ENCODE results near the gene WNT3A. TPM values are rescaled to one million over a fixed set of nuclear protein-coding genes. Genes with fewer than 3 reads are reported as not detected.
"Not testable (repeated sequence)": the region's sequence is repeated elsewhere in the genome, so short reads cannot be mapped to it uniquely, and the experiment has no call there.

WNT3A gene
- total RNA-seq, 1 donor from 2014 or later: not detected

DNA sequence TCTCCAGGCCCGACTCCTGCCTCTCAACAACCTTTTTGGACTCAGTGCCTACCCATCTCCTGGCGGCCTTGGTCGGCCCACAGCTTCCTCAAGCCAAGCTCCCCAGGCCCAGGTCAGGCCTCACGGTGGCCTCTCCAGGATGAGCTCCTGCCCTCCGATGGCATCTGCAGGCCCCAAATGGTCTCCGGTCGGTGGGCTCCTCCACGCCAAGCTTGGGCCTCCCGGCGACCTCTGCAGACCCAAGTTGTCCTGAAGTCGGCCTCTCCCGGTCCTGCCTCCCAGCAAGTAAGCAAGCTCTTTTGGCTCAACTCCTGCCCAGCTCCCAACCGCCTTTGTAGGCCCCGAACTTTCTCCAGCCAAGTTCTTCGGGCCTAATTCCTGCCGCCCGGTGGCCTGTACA, 35.6 kb upstream of the WNT3A start:
- intact Hi-C loops (cut with DNase I); H3K4me1 ChIP-seq; H3K36me3 ChIP-seq; H3K9me3 ChIP-seq; DNase-seq (ENCODE audit: extremely low spot score in 2 of 2); H3K27ac ChIP-seq; H3K4me3 ChIP-seq; H3K27me3 ChIP-seq: not testable (repeated sequence)

GRCh38 chr1:227971643-227972282, 35.0 kb upstream of the WNT3A start:
- H3K27me3 ChIP-seq; H3K4me1 ChIP-seq; H3K27ac ChIP-seq; H3K4me3 ChIP-seq; intact Hi-C loops (cut with DNase I); H3K9me3 ChIP-seq; DNase-seq (ENCODE audit: extremely low spot score in 2 of 2); H3K36me3 ChIP-seq: not testable (repeated sequence)

DNA sequence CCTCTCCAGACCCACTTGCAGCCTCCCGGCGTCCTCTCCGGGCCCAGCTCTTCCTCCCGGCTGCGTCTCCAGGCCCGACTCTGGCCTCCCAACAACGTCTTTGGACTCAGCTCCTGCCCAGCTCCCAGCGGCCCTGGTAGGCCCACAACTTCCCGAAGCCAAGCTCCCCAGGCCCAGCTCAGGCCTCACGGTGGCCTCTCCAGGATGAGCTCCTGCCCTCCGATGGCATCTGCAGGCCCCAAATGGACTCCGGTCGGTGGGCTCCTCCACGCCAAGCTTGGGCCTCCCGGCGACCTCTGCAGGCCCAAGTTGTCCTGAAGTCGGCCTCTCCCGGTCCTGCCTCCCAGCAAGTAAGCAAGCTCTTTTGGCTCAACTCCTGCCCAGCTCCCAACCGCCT, 34.5 kb upstream of the WNT3A start:
- H3K9me3 ChIP-seq; H3K27me3 ChIP-seq; H3K4me3 ChIP-seq; H3K27ac ChIP-seq; DNase-seq (ENCODE audit: extremely low spot score in 2 of 2); intact Hi-C loops (cut with DNase I); H3K4me1 ChIP-seq; H3K36me3 ChIP-seq: not testable (repeated sequence)

DNA sequence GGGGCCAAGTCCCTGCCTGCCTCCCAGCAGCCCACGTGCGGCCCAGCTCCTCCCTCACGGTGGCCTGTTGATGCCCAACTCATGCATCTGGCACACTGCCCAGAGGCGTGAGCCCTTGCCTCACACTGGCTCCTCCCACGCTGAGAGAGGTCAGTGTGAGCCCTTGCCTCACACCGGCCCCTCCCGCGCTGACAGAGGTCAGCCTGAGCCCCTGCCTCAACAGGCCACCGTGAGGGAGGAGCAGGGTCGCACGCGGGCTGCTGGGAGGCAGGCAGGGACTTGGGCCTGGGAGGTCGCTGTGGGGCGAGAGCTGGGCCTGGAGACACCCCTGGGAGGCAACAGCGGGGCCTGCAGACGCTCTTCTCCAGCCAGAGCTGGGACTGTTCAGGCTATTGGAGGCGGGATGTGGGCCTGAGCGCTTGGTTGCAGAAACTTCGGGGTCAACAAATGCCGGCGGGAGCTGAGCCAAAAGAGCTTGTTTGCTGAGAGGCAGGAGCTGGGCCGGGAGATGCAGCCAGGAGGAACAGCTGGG, 33.9 kb upstream of the WNT3A start:
- DNase-seq (ENCODE audit: extremely low spot score in 2 of 2); H3K9me3 ChIP-seq; intact Hi-C loops (cut with DNase I); H3K4me1 ChIP-seq; H3K27ac ChIP-seq; H3K36me3 ChIP-seq; H3K4me3 ChIP-seq; H3K27me3 ChIP-seq: not testable (repeated sequence)

- H3K36me3 ChIP-seq; H3K9me3 ChIP-seq; H3K4me3 ChIP-seq; H3K27ac ChIP-seq; intact Hi-C loops (cut with DNase I); H3K27me3 ChIP-seq; H3K4me1 ChIP-seq; DNase-seq (ENCODE audit: extremely low spot score in 2 of 2): not testable (repeated sequence)
These were observed 33.0 kb upstream of the WNT3A start for GRCh38 chr1:227973724-227974288.

DNA sequence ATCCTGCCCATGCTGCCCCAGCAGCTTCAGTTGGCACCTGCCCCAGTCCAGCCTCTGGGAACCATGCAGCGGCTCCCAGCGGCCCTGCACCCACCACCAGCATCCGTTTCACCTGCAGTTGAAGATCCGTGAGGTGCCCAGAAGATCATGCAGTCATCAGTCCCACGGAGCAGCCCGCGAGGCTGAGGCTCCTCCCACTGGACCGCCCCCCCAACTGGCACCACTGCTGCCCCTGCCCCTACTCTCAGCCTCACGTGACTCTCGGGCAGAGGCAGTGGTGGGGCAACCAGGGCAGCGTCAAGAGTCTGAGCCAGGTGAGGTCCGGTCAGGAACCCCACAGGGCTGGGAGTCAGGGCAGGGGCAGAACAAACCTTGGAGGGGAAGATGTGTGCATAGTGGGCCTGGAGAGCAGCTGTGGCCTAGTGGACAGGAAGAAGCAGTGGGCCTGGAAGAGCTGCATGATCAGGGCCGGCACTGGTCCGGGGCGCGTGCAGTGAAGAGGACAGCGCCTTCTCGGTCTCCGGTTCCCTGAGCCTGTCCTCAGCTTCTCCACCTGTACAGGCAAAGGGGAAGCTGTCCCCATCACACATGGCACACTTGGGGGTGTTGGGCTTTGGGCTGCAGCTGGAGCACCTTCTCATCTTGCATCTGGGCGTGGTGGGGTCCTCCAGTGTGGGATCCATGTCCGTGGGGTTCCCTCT, 31.1 kb upstream of the WNT3A start:
- intact Hi-C loops (cut with DNase I); H3K27ac ChIP-seq; H3K4me1 ChIP-seq; H3K27me3 ChIP-seq; H3K4me3 ChIP-seq; H3K36me3 ChIP-seq; H3K9me3 ChIP-seq; DNase-seq (ENCODE audit: extremely low spot score in 2 of 2): not testable (repeated sequence)

GRCh38 chr1:227987181-227987580, 19.6 kb upstream of the WNT3A start:
- no peak overlapping the region for H3K4me3 ChIP-seq
- intact Hi-C loops (cut with DNase I): no loop called here
- H3K4me1 ChIP-seq: no peaks in the 10 kb centered on the region
- no peaks in the 10 kb centered on the region for H3K36me3 ChIP-seq
- no peaks in the 10 kb centered on the region for H3K9me3 ChIP-seq
- DNase-seq (ENCODE audit: extremely low spot score in 2 of 2): no peak
- TF ChIP-seq POLR2A (IDR thresholded peaks at IDR 0.05): no peak
- no peak for TF ChIP-seq CTCF (IDR thresholded peaks at IDR 0.05)
- TF ChIP-seq POLR2AphosphoS5 (IDR thresholded peaks at IDR 0.05; ENCODE audit: insufficient read depth in 1 of 2, low read depth in 1 of 2): no peak
- no peaks in the 10 kb centered on the region for H3K27me3 ChIP-seq
- no peak overlapping the region for H3K27ac ChIP-seq

DNA sequence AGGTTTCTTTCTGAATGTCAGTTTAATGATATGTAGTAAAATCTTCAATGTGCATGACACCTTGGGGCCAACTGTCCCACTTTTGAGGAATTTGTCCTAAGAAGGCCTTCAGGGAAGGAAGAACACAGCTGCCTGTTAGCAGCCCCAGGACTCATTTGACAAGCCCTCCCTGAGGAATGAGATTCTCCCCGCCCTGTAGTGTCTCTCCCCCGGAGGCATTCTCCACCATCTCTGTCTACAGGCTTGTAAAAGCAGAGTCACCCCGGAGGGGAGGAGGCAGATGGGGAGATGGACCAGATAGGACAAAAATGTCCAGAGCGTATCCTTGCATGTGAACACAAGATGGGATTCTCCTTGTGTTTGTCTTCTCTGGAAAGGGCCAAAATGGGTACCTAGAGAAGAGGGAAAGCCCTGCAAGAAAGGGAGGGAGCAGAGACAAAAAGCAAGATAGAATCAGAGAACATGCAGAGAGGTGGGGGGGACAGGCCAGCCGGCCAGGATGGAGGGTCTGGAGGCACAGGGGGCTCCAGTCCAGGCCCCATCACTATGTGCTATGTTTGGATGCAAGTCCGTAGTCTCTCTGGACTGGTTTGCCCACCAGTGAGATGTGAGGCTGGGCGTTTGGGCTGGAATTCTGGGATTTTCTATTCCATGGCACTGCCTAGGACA, 12.0 kb upstream of the WNT3A start:
- no peak for DNase-seq (ENCODE audit: extremely low spot score in 2 of 2)
- intact Hi-C loops (cut with DNase I): no loop called here
- H3K4me3 ChIP-seq: no peak overlapping the region
- no peaks in the 10 kb centered on the region for H3K27me3 ChIP-seq
- no peaks in the 10 kb centered on the region for H3K4me1 ChIP-seq
- no peak for TF ChIP-seq POLR2AphosphoS5 (IDR thresholded peaks at IDR 0.05; ENCODE audit: insufficient read depth in 1 of 2, low read depth in 1 of 2)
- TF ChIP-seq CTCF (IDR thresholded peaks at IDR 0.05): no peak
- no peak for TF ChIP-seq POLR2A (IDR thresholded peaks at IDR 0.05)
- peaks cover 6% of the 10 kb centered on the region for H3K9me3 ChIP-seq
- H3K27ac ChIP-seq: no peak overlapping the region
- H3K36me3 ChIP-seq: no peaks in the 10 kb centered on the region

Measured in vagina (tissue), 2 donors.